ENCODE measurements around the gene FRMD4A. TPM values are rescaled to one million over a fixed set of nuclear protein-coding genes. Genes with fewer than 3 reads are reported as not detected.
A peak's percentile ranks its signal among the peaks of the same experiment; 100 is the strongest.
"Not testable (repeated sequence)": the region's sequence is repeated elsewhere in the genome, so short reads cannot be mapped to it uniquely, and the experiment has no call there.

FRMD4A gene
- total RNA-seq, 2 donors from 2014 or later: 22.3 to 22.4 TPM

- 93 to 100% methylated on average over 6 to 10 of the region's 10 CpGs for WGBS, 2 experiments (ENCODE audit: insufficient coverage in 1 of 2, insufficient read length in 1 of 2)
- no peak overlapping the region for H3K4me3 Mint-ChIP-seq
- H3K27me3 Mint-ChIP-seq (ENCODE audit: insufficient read depth): no peaks in the 10 kb centered on the region
- DNase-seq: no peak
- Histone ChIP-seq H3K4me1 (ENCODE audit: control insufficient read depth, insufficient read depth, low read length) (no peaks in the 10 kb centered on the region), H3K9ac (ENCODE audit: extremely low read depth, low read length, poor library complexity, severe bottlenecking) (no peak overlapping the region), H3K36me3 (ENCODE audit: control insufficient read depth, insufficient read depth, low read length) (no peaks in the 10 kb centered on the region), H3K27me3 (ENCODE audit: control insufficient read depth, insufficient read depth, low read length, poor library complexity, severe bottlenecking) (no peaks in the 10 kb centered on the region), H3K27ac (ENCODE audit: low read depth, low read length) (no peak overlapping the region), H3K4me3 (ENCODE audit: low read length) (no peak overlapping the region), H3K9me3 (ENCODE audit: control insufficient read depth, low read length) (no peaks in the 10 kb centered on the region)
- peaks cover 13% of the 10 kb centered on the region for H3K4me1 Mint-ChIP-seq
- TF ChIP-seq CTCF (conservative IDR thresholded peaks at IDR 0.05): no peak
- H3K9me3 Mint-ChIP-seq: no peaks in the 10 kb centered on the region
- H3K36me3 Mint-ChIP-seq (ENCODE audit: low read depth): peaks cover under 1% of the 10 kb centered on the region
- H3K27ac Mint-ChIP-seq: no peak overlapping the region
Measured at GRCh38 chr10:13769946-13770345, 560.8 kb downstream of the FRMD4A start.

GRCh38 chr10:13767676-13768178 is 563.0 kb downstream of the FRMD4A start:
- WGBS, 2 experiments (ENCODE audit: insufficient coverage in 1 of 2, insufficient read length in 1 of 2): 71 to 100% methylated on average over 2 to 13 of the region's 13 CpGs
- Mint-ChIP-seq H3K9me3 (no peaks in the 10 kb centered on the region), H3K4me3 (no peak overlapping the region), H3K36me3 (ENCODE audit: low read depth) (no peaks in the 10 kb centered on the region), H3K27me3 (ENCODE audit: insufficient read depth) (no peaks in the 10 kb centered on the region), H3K4me1 (peaks cover 13% of the 10 kb centered on the region), H3K27ac (peak overlapping the region; percentile 43)
- Histone ChIP-seq H3K4me3 (ENCODE audit: low read length) (no peak overlapping the region), H3K9ac (ENCODE audit: extremely low read depth, low read length, poor library complexity, severe bottlenecking) (no peak overlapping the region), H3K36me3 (ENCODE audit: control insufficient read depth, insufficient read depth, low read length) (no peaks in the 10 kb centered on the region), H3K27ac (ENCODE audit: low read depth, low read length) (peak overlapping the region; percentile 42), H3K4me1 (ENCODE audit: control insufficient read depth, insufficient read depth, low read length) (no peaks in the 10 kb centered on the region), H3K27me3 (ENCODE audit: control insufficient read depth, insufficient read depth, low read length, poor library complexity, severe bottlenecking) (no peaks in the 10 kb centered on the region), H3K9me3 (ENCODE audit: control insufficient read depth, low read length) (no peaks in the 10 kb centered on the region)
- DNase-seq: peak; percentile 82
- TF ChIP-seq CTCF (conservative IDR thresholded peaks at IDR 0.05): no peak

- H3K4me1 Mint-ChIP-seq: peaks cover 13% of the 10 kb centered on the region
- H3K4me1 ChIP-seq (ENCODE audit: control insufficient read depth, insufficient read depth, low read length); H3K9ac ChIP-seq (ENCODE audit: extremely low read depth, low read length, poor library complexity, severe bottlenecking); H3K27me3 Mint-ChIP-seq (ENCODE audit: insufficient read depth); H3K36me3 ChIP-seq (ENCODE audit: control insufficient read depth, insufficient read depth, low read length); H3K36me3 Mint-ChIP-seq (ENCODE audit: low read depth); H3K9me3 Mint-ChIP-seq; H3K4me3 Mint-ChIP-seq; H3K9me3 ChIP-seq (ENCODE audit: control insufficient read depth, low read length); H3K27ac ChIP-seq (ENCODE audit: low read depth, low read length); DNase-seq; H3K27ac Mint-ChIP-seq; H3K27me3 ChIP-seq (ENCODE audit: control insufficient read depth, insufficient read depth, low read length, poor library complexity, severe bottlenecking); H3K4me3 ChIP-seq (ENCODE audit: low read length): not testable (repeated sequence)
- WGBS, 2 experiments (ENCODE audit: insufficient coverage in 1 of 2, insufficient read length in 1 of 2): 91 to 93% methylated on average over 4 to 5 of the region's 5 CpGs
Measured at GRCh38 chr10:13767148-13767547, 563.6 kb downstream of the FRMD4A start.

Measured in endodermal cell (in vitro differentiated cells).